Activated CD8-positive, alpha-beta memory T cell treated with anti-CD3 and anti-CD28 coated beads, Interleukin-2, amount 50 U/mL, for 48 hours (primary cell): ENCODE data around the gene FBXO22.
"Not testable (repeated sequence)": the region's sequence is repeated elsewhere in the genome, so short reads cannot be mapped to it uniquely, and the experiment has no call there.

Experiments
- DNase-seq: peaks from one replicate; pipeline ENCODE4 v3.0.0-alpha.2; 2020

Gene FBXO22

GRCh38 chr15:75984706-75985105, 81.0 kb downstream of the FBXO22 start:
- DNase-seq: not testable (repeated sequence)

- DNase-seq: no peak
Observed at GRCh38 chr15:75985971-75986370, 82.3 kb downstream of the FBXO22 start.

- DNase-seq: no peak
Observed at GRCh38 chr15:75989045-75989444, 85.4 kb downstream of the FBXO22 start.

- DNase-seq: no peak
Observed at GRCh38 chr15:75989875-75990274, 86.2 kb downstream of the FBXO22 start.
